ENCODE measurements around the gene PRPF38A.

Gene PRPF38A

DNA sequence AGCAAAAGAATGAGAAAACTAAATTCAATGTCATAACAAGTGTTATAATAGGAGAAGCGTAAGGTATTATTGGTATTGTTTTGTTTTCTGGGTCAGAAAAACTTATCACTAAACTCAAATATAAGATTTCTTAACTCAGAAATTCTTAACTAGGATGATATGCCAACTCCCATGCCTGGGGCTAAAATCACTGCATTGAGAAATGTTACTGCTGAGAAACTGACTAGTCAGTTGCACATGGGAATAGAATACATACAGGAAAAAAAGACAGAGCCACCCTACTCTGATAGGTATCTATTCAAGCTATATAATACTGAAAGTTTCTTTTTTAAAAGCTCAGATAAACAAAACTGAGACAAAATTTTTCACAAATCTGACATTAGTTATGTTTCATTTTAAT lies 56.3 kb downstream of the PRPF38A start:
- peak; percentile 10 for DNase-seq (ENCODE audit: low read depth)

DNA sequence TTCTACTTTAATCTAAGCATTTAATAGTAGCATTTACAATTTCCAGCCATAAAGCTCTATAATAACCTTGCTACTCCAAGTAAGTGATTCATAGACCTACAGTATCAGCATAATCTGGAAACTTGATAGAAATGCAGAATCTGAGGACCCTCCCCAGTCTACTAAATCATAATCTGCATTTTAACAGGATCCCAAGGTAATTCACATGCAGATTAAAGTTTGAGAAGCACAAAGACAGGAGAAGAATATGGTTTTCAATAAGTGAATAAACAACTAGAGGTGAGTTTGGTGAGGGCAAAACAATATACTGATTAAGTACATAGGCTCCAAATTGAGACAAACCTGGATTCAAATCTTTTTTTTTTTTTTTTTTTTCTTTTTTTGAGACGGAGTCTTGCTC lies 57.4 kb downstream of the PRPF38A start:
- DNase-seq (ENCODE audit: low read depth): no peak

DNA sequence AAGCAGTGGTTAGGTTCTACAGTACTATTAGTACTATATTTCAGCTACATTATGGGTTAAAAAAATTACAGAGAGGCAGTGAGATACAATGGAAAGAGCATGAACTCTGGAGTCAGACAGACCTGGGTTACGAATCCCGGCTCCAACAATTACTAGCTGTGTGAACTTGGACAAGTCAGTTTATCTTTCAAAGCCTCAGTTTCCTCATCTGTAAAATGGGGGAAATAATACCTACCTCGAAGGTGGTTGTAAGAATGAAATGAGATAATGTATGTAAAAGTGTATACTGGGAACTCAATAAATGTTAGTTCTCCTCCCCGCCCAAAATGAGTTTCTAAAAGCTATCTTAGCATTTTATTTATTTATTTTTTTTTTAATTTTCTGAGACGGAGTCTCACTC lies 59.5 kb downstream of the PRPF38A start:
- no peak for DNase-seq (ENCODE audit: low read depth)

DNA sequence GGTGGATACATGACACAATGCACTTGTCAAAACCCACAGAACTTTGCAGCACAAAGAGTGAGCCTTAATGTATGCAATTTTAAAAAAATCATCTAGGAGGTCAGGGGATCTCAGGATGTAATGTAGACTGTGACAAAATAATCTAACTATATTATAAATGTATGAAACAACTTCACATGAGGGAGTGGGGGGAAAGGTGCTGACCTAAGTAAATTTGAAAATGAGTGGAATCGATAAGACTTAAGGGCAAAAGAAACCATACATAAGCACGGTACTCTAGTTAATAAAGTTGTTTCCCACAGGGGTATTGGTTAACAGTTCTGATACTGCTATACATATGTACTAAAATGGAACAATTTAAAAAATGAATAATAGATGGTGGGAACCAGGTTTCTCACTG lies 64.7 kb downstream of the PRPF38A start:
- DNase-seq (ENCODE audit: low read depth): no peak
